Measurements from ENCODE around the gene BCAN.

- TF ChIP-seq EZH2 (IDR thresholded peaks at IDR 0.05) (no peak), FOXP2 (optimal IDR thresholded peaks at IDR 0.05; ENCODE audit: control extremely low read depth, extremely low read length, insufficient read depth) (no peak)
Measured at GRCh38 chr1:156669794-156670193, 27.9 kb downstream of the BCAN start.

All from SK-N-MC (cell line).